Smooth muscle cell (in vitro differentiated cells): Measurements from ENCODE around the gene GAS2L1. TPM values are rescaled to one million over a fixed set of nuclear protein-coding genes. Genes with fewer than 3 reads are reported as not detected.

ENCODE experiments used
- DNase-seq: peaks from one replicate; lab custom pipeline; 2025; ENCODE audit not compliant: unreplicated experiment; lab: John Stamatoyannopoulos, UW
- H2AFZ ChIP-seq: fragments of 200-600 bp; sonication (generic); 2 replicates; pipeline ENCODE4 v1.6.0; 2016; ENCODE audit warnings: antibody characterized with exemption, low read depth, mild to moderate bottlenecking
- H3F3A ChIP-seq: fragments of 200-600 bp; sonication (generic); 2 replicates; pipeline ENCODE4 v1.6.0; 2017; ENCODE audit warnings: antibody characterized with exemption, low read depth
- H3K27ac ChIP-seq: fragments of 200-600 bp; sonication (generic); 2 replicates; pipeline ENCODE4 v1.5.1; 2016; ENCODE audit warnings: low read depth, mild to moderate bottlenecking
- H3K27me3 ChIP-seq: fragments of 200-600 bp; sonication (generic); 2 replicates; pipeline ENCODE4 v1.6.1; 2016; ENCODE audit warnings: low read depth, mild to moderate bottlenecking
- H3K36me3 ChIP-seq: fragments of 200-600 bp; sonication (generic); 2 replicates; pipeline ENCODE4 v1.5.1; 2016; ENCODE audit warnings: low read depth
- H3K4me1 ChIP-seq: fragments of 200-600 bp; sonication (generic); 2 replicates; pipeline ENCODE4 v1.5.1; 2016; ENCODE audit warnings: low read depth
- H3K4me2 ChIP-seq: fragments of 200-600 bp; sonication (generic); 2 replicates; pipeline ENCODE4 v1.6.0; 2016; ENCODE audit warnings: mild to moderate bottlenecking
- H3K4me3 ChIP-seq: fragments of 200-600 bp; sonication (generic); 2 replicates; pipeline ENCODE4 v1.5.1; 2016; ENCODE audit warnings: mild to moderate bottlenecking
- H3K79me2 ChIP-seq: fragments of 200-600 bp; sonication (generic); 2 replicates; pipeline ENCODE4 v1.6.0; 2016; ENCODE audit warnings: low read depth, mild to moderate bottlenecking
- H3K9ac ChIP-seq: fragments of 200-600 bp; sonication (generic); 2 replicates; pipeline ENCODE4 v1.6.0; 2016; ENCODE audit warnings: low read depth
- H3K9me3 ChIP-seq: fragments of 200-600 bp; sonication (generic); replicated peaks from 2 replicates; pipeline ENCODE4 v1.5.1; 2016; ENCODE audit warnings: low read depth
- H4K20me1 ChIP-seq: fragments of 200-600 bp; sonication (generic); 2 replicates; pipeline ENCODE4 v1.6.0; 2016; ENCODE audit warnings: low read depth
- WGBS: methylation state at CpG from one replicate; pipeline ENCODE4 v1.1.7; 2016; ENCODE audit warnings: low lambda C conversion rate; 5-methylcytosine and 5-hydroxymethylcytosine counted together
- polyA plus RNA-seq: library from polyadenylated mRNA; unstranded; fragments of >200 nt; fragmentation: Nextera tagmentation; extraction: Ambion mirVana; gene quantifications from 2 replicates; pipeline ENCODE4 v1.2.1, GENCODE V29; 2016
- total RNA-seq: library from RNA; depleted of rRNA; stranded (reverse); fragments of >200 nt; gene quantifications from 2 replicates; pipeline ENCODE4 v1.2.3, GENCODE V29; 2014
- TF ChIP-seq, protein P1 (sequence below): fragments of 200-600 bp; sonication (generic); IDR thresholded peaks from 2 replicates; pipeline ENCODE4 v1.5.1; 2017; ENCODE audit warnings: borderline replicate concordance, mild to moderate bottlenecking, antibody characterized with exemption; ENCODE audit not compliant: insufficient read depth, poor library complexity, severe bottlenecking

GAS2L1 gene
- total and polyA plus RNA-seq, 2 experiments from 2014 or later = 7.8 to 31.7 TPM

DNA sequence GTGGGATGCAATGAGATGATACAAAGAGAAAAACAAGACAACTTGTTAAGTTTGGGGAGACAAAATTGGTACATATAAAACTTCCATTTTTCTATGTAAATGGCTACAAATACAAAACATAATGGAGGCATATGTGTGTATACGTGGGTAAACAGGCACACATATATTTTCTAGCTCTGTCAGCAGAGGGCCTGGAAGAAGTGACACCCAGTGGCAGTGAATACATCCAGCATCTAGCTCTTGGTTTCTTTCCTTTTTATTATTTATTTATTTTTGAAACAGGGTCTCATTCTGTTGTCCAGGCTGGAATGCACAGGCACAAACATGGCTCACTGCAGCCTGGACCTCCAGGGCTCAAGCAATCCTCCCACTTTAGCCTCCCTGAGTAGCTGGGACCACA lies 14.1 kb downstream of the GAS2L1 start:
- Histone ChIP-seq H3K79me2 (no peaks in the 10 kb centered on the region), H3F3A (no peaks in the 10 kb centered on the region), H2AFZ (no peak overlapping the region), H3K36me3 (no peaks in the 10 kb centered on the region), H3K27ac (no peak overlapping the region), H3K9ac (no peak overlapping the region), H3K4me3 (no peak overlapping the region), H3K4me2 (no peak overlapping the region), H3K9me3 (no peaks in the 10 kb centered on the region), H4K20me1 (no peaks in the 10 kb centered on the region), H3K4me1 (no peaks in the 10 kb centered on the region), H3K27me3 (peaks cover 14% of the 10 kb centered on the region)
- no peak for DNase-seq
- TF ChIP-seq, protein P1, sequence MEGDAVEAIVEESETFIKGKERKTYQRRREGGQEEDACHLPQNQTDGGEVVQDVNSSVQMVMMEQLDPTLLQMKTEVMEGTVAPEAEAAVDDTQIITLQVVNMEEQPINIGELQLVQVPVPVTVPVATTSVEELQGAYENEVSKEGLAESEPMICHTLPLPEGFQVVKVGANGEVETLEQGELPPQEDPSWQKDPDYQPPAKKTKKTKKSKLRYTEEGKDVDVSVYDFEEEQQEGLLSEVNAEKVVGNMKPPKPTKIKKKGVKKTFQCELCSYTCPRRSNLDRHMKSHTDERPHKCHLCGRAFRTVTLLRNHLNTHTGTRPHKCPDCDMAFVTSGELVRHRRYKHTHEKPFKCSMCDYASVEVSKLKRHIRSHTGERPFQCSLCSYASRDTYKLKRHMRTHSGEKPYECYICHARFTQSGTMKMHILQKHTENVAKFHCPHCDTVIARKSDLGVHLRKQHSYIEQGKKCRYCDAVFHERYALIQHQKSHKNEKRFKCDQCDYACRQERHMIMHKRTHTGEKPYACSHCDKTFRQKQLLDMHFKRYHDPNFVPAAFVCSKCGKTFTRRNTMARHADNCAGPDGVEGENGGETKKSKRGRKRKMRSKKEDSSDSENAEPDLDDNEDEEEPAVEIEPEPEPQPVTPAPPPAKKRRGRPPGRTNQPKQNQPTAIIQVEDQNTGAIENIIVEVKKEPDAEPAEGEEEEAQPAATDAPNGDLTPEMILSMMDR = no peak
- WGBS = 61% methylated on average over 1 of the region's 1 CpG

- TF ChIP-seq, protein P1 = no peak
- H3K4me2 ChIP-seq = no peak overlapping the region
Measured at GRCh38 chr22:29323641-29324040, 17.2 kb downstream of the GAS2L1 start.

DNA sequence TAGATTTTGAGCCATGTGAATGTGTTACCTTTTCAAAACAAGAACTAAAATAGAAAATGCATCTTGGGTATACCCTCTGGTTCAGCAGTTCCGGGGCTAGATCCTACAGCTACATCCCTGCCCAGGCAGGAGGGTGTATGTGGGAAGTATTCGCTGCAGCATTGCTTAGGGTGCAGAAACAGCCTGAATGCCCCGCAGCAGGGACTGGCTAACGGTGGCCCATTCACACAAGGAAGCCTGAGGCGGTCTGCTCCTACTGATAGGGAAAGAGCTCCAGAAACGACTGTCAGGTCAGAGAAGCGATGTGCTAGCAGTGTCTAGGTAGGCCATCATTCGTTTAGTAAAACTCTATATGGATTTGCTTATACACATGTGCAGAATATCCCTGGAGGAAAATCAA lies 18.9 kb downstream of the GAS2L1 start:
- no peak for DNase-seq
- TF ChIP-seq, protein P1 = no peak
- Histone ChIP-seq H3K36me3 (no peaks in the 10 kb centered on the region), H3K9ac (no peak overlapping the region), H3K4me2 (no peak overlapping the region), H4K20me1 (no peaks in the 10 kb centered on the region), H3K79me2 (no peaks in the 10 kb centered on the region), H3K27me3 (no peaks in the 10 kb centered on the region), H3K27ac (no peak overlapping the region), H3K4me1 (no peaks in the 10 kb centered on the region), H3F3A (no peaks in the 10 kb centered on the region), H3K4me3 (no peak overlapping the region), H3K9me3 (no peaks in the 10 kb centered on the region), H2AFZ (no peak overlapping the region)
- WGBS = 82% methylated on average over 8 of the region's 8 CpGs

More at GRCh38 chr22:29323641-29324040, 17.2 kb downstream of the GAS2L1 start:
- H3K9ac ChIP-seq = no peak overlapping the region
- no peaks in the 10 kb centered on the region for H3K27me3 ChIP-seq
- H4K20me1 ChIP-seq = no peaks in the 10 kb centered on the region
- no peak overlapping the region for H2AFZ ChIP-seq
- DNase-seq = no peak
- no peaks in the 10 kb centered on the region for H3K9me3 ChIP-seq
- H3K4me1 ChIP-seq = no peaks in the 10 kb centered on the region
- H3K36me3 ChIP-seq = no peaks in the 10 kb centered on the region
- H3K79me2 ChIP-seq = no peaks in the 10 kb centered on the region
- H3K4me3 ChIP-seq = no peak overlapping the region
- H3F3A ChIP-seq = no peaks in the 10 kb centered on the region
- no peak overlapping the region for H3K27ac ChIP-seq

DNA sequence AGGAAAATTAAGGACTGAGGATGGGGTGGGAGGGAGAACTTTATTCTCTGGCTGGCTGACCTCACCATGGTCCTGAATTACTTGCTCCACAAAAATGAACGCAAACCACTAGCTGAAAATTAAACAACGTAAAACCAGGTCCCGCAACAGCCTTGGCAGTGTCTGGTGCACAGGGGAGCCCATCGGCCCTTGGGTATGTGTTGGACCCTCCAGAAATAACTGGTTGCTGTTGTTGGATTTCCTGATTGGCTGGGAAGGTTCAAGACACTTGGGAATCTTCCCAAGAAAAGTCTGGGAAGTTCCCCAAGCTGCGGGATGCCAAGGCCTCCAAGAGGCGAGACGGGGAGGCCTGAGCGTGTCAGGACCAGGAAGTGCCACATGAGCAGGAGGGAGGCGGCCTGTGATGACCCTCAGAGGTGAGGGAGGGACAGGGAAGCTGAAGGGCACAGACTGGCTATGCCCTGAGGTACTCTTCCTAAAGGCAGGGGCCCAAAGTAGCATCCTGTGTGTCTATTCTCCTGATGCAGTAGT lies 19.4 kb downstream of the GAS2L1 start:
- TF ChIP-seq, protein P1 = no peak
- H3K4me2 ChIP-seq = no peak overlapping the region
- no peak overlapping the region for H3K27ac ChIP-seq
- no peak overlapping the region for H3K9ac ChIP-seq
- no peaks in the 10 kb centered on the region for H4K20me1 ChIP-seq
- H3K4me1 ChIP-seq = no peaks in the 10 kb centered on the region
- no peaks in the 10 kb centered on the region for H3F3A ChIP-seq
- H2AFZ ChIP-seq = no peak overlapping the region
- no peak for DNase-seq
- H3K36me3 ChIP-seq = no peaks in the 10 kb centered on the region
- H3K27me3 ChIP-seq = no peaks in the 10 kb centered on the region
- 94% methylated on average over 9 of the region's 9 CpGs for WGBS
- no peak overlapping the region for H3K4me3 ChIP-seq
- H3K79me2 ChIP-seq = no peaks in the 10 kb centered on the region
- H3K9me3 ChIP-seq = no peaks in the 10 kb centered on the region
